ENCODE measurements around the gene NRROS. TPM values are rescaled to one million over a fixed set of nuclear protein-coding genes. Genes with fewer than 3 reads are reported as not detected.

NRROS gene
- total and polyA plus RNA-seq, 2 of the 13 experiments (the other 11 are each of a cell fraction or from before 2014, with no cell fraction given), result not detected

- TF ChIP-seq MXD4 (CRISPR knock-in tag; IDR thresholded peaks at IDR 0.05), result no peak
- TF ChIP-seq MAF1 (CRISPR knock-in tag; IDR thresholded peaks at IDR 0.05; ENCODE audit: borderline replicate concordance), result no peak
- TF ChIP-seq PITX1 (CRISPR knock-in tag; IDR thresholded peaks at IDR 0.05), result no peak; the same call in 1 of the 2 replicates
- no peak; the same call in 1 of the 2 replicates for TF ChIP-seq TOE1 (CRISPR knock-in tag; IDR thresholded peaks at IDR 0.05)
- TF ChIP-seq ZNF362 (CRISPR knock-in tag; IDR thresholded peaks at IDR 0.05; ENCODE audit: borderline replicate concordance), result no peak
- TF ChIP-seq ASH2L (IDR thresholded peaks at IDR 0.05; ENCODE audit: insufficient read length, low read depth, low read length), result peak; percentile 63
- no peak for TF ChIP-seq ZNF10 (CRISPR knock-in tag; IDR thresholded peaks at IDR 0.05; ENCODE audit: borderline replicate concordance, low read depth)
- no peak for TF ChIP-seq JUN (CRISPR knock-in tag; IDR thresholded peaks at IDR 0.05)
- TF ChIP-seq NKX3-1 (CRISPR knock-in tag; IDR thresholded peaks at IDR 0.05), result peak; percentile 51; the same call in 1 of the 2 replicates
- TF ChIP-seq ZBTB21 (CRISPR knock-in tag; IDR thresholded peaks at IDR 0.05), result no peak
- TF ChIP-seq POLR2G (IDR thresholded peaks at IDR 0.05; ENCODE audit: low read depth, low read length), result peak; percentile 86
- TF ChIP-seq ZNF264 (CRISPR knock-in tag; IDR thresholded peaks at IDR 0.05), result no peak
- no peak for TF ChIP-seq CBX1 (IDR thresholded peaks at IDR 0.05; ENCODE audit: low read depth)
- no peak for TF ChIP-seq HDAC6 (IDR thresholded peaks at IDR 0.05; ENCODE audit: low read depth, low read length)
- TF ChIP-seq PATZ1 (CRISPR knock-in tag; IDR thresholded peaks at IDR 0.05), result peak; percentile 53; the same call in 1 of the 2 replicates
- TF ChIP-seq ATF7 (IDR thresholded peaks at IDR 0.05), result no peak
- no peak for TF ChIP-seq ATF7 (CRISPR knock-in tag; IDR thresholded peaks at IDR 0.05)
- no peak for TF ChIP-seq ZSCAN9 (CRISPR knock-in tag; IDR thresholded peaks at IDR 0.05; ENCODE audit: borderline replicate concordance)
- 0 out of 2 replicates have a peak, but pooled peaks have one; percentile 25 for TF ChIP-seq RARA (CRISPR knock-in tag; IDR thresholded peaks at IDR 0.05)
- TF ChIP-seq ZNF740 (CRISPR knock-in tag; IDR thresholded peaks at IDR 0.05), result no peak
- TF ChIP-seq REST (IDR thresholded peaks at IDR 0.05; ENCODE audit: borderline replicate concordance in 1 of 2, low read depth in 1 of 2, low read length in 2 of 2), result no peak
Measured at GRCh38 chr3:196632046-196632751, 7.3 kb upstream of the NRROS start (continued).

All from HepG2 (cell line).